Upper lobe of left lung (tissue), 4 donors: ENCODE data around the gene FGGY.

Source experiments
- CTCF ChIP-seq, 6 experiments: fragments of 450-650 bp in 4 of 6; fragments of 200-600 bp in 2 of 6; sonication (generic) in 2 of 6; IDR thresholded peaks; one replicate each; pipeline ENCODE4 v1.5.1; 2016 to 2019; ENCODE audit warnings: antibody characterized with exemption in 6 of 6
- POLR2AphosphoS5 ChIP-seq, 2 donors: sonication (generic); formaldehyde crosslinking; IDR thresholded peaks; one replicate each; pipeline ENCODE4 v1.5.1; 2017; ENCODE audit warnings: antibody characterized with exemption in 2 of 2

DNA sequence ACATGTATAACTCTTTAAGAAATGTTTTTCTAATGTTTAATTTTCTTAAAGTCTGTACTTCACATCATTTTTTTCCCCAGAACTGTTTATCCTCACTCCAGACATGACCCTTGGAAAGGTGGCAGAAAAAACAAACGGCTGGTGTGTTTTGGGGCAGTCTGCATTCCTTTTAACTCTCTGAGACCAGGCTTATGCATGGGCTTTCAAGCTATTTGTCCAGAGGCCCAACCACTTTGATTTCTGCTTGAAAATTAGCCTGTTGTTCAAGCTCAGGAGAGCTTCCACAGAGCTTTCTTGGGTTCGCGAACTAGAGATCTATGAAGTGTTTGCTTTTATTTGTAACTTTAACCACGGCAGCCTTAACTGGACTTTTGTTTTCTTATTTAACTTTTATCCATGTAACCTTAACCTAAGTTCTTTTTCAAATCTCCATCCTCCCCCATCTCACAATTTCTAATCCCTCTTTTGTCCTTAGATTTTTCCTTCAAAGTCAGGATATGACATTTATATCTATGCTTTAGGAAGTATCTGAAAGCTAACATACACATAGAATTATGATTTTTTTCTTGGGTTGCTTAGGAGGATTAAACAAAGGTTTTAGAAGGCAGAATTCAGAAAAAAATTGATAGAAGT lies 111.8 kb downstream of the FGGY start:
- TF ChIP-seq CTCF (IDR thresholded peaks at IDR 0.05) (no peak), POLR2AphosphoS5 (IDR thresholded peaks at IDR 0.05) (no peak)
